Gastrocnemius medialis (tissue), 4 donors: ENCODE results near the gene STOX2.

Experiments used
- POLR2A ChIP-seq, 2 donors: fragments of 450-650 bp; IDR thresholded peaks; one replicate each; pipeline ENCODE4 v1.6.1; 2017; ENCODE audit warnings: antibody characterized with exemption in 2 of 2, mild to moderate bottlenecking in 2 of 2, moderate library complexity in 2 of 2
- TF ChIP-seq, protein P1 (sequence below), 5 experiments: fragments of 450-650 bp in 3 of 5; fragments of 200-600 bp in 2 of 5; sonication (generic) in 2 of 5; IDR thresholded peaks in 4 of 5; conservative IDR thresholded peaks in 1 of 5; 1 replicate in 4 of 5; 2 replicates in 1 of 5; pipeline ENCODE4 v1.5.1; 2016 to 2019; ENCODE audit warnings: antibody characterized with exemption in 5 of 5, mild to moderate bottlenecking in 3 of 5, moderate library complexity in 3 of 5

DNA sequence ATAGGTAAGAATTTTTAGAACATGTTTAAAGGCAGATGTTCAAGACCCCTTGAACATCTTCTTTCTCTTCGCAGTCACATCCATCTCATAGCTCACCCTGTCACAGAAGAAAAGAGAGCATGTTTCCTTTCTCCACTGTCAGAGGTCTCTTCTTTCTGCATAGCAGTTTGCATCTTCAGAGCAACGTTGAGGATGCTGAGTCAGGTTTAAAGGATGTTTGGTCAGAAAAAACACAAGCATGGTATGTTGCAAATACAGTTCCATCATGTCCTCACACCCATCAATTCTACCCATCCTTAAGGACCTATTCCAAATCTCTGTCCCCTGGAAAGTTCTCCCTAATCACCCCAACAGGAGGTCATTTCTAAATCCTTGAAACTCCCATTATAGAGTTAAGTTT is 84.8 kb downstream of the STOX2 start:
- TF ChIP-seq, protein P1, sequence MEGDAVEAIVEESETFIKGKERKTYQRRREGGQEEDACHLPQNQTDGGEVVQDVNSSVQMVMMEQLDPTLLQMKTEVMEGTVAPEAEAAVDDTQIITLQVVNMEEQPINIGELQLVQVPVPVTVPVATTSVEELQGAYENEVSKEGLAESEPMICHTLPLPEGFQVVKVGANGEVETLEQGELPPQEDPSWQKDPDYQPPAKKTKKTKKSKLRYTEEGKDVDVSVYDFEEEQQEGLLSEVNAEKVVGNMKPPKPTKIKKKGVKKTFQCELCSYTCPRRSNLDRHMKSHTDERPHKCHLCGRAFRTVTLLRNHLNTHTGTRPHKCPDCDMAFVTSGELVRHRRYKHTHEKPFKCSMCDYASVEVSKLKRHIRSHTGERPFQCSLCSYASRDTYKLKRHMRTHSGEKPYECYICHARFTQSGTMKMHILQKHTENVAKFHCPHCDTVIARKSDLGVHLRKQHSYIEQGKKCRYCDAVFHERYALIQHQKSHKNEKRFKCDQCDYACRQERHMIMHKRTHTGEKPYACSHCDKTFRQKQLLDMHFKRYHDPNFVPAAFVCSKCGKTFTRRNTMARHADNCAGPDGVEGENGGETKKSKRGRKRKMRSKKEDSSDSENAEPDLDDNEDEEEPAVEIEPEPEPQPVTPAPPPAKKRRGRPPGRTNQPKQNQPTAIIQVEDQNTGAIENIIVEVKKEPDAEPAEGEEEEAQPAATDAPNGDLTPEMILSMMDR (IDR thresholded peaks at IDR 0.05 in 4 of 5, conservative IDR thresholded peaks at IDR 0.05 in 1 of 5): no peak
- no peak for TF ChIP-seq POLR2A (IDR thresholded peaks at IDR 0.05)
